GM21619 (cell line): ENCODE data around the gene DSCAML1.

Experiments used
- ATAC-seq: cut with Tn5 transposase; IDR thresholded peaks from one replicate; pipeline ENCODE4 v1.9.1; 2021; ENCODE audit not compliant: unreplicated experiment

Gene DSCAML1

DNA sequence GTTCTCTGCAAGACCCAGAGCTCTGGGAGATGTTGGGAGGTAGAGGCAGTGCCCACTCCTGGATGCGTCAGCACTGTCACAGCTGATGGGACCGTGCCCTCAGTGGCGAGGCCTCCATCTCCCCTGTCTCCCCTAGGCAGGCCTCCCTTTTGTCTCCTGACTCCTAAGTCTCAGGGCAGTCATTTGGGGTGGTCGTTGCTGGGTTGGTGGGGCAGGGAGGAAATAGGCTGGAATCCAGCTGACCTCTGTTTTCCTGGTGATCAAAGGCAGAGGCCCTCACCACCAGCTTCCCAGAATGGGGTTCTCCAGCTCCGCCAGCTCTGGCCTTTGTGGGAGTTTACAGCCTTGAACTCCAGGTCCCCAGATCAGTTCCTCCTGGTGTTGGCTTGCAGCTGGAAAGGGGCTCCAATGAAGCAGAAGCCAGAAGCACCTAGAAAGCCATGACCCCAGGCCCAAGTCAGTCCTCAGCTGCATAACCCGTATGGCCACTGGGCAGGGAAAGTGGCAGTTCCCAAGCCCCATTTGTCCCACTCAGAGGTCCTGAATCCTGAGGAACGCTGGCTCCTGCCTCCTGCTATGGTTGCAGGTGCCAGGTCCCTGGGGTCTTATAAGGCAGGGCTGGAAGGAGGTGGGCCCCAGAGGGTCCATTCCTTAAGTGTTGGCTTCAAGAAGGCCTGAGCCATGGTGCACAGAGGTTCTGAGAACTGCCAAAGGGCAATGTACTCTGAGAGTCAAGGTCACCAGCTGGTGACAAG, 34.8 kb upstream of the DSCAML1 start:
- ATAC-seq: no peak

DNA sequence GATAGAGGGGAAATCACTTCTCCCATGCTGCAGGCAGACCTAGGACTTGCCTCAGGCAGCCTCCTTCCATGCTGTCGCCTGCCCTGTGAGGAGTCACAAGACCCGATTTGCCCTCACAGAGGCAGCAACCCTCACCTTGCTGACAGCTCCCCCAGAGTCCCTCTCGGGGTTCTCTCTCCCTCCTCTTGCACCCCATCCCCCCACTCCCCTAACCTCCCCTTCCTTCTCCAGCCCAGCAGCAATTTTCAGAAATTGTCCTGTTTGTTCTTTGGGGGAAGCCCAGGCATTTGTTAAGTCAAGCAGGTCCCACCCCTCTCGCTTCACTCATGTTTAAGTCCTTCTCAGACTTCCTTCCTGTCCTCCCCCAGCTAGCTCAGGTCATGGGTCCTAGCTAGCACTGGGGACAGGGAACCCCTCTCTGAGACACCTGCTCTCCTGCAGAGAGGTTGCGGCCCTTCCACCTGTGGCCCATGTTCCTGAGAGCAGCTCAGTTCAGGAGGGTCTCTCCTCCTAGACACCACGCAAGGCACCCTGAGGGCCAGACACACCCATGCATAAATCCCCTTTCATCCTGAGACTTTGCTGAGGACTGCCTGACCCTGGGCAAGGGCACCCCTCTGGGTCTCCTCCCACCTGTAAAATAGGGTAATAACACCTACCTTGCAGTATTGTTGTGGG, 33.8 kb upstream of the DSCAML1 start:
- no peak for ATAC-seq

DNA sequence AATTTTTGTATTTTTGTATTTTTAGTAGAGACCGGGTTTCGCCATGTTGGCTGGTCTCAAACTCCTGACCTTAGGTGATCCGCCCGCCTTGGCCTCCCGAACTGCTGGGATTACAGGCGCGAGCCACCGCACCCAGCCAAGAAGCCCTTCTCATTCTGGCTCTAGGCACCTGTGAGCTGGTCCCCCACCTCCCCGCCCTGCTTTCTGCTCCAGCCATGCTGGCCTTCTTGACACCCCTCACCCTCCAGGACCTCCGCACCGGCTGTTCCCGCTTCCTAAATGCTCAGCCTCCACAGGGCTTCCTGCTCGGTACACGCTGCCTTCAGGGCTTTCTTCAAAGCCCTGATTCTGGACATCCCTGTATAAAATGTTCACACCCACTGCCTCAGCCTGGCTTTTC, 33.1 kb upstream of the DSCAML1 start:
- no peak for ATAC-seq

DNA sequence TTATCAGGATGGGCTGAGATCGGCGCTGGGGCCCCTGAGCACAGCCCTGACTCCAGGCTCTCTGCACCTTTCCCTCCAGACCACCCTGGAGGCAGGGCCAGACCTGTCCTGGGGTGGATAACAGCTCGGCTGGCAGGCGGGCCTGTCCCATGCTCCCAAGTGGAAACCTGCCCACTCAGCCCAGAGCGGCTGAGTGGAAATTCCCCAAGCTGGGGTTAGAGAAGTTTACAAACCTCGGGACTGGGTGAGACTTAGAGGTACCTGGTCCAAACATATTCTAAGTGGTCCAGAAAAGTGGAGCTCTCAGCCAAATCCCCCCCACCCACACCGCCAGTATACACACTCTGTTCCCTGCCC, 32.3 kb upstream of the DSCAML1 start:
- ATAC-seq: no peak

DNA sequence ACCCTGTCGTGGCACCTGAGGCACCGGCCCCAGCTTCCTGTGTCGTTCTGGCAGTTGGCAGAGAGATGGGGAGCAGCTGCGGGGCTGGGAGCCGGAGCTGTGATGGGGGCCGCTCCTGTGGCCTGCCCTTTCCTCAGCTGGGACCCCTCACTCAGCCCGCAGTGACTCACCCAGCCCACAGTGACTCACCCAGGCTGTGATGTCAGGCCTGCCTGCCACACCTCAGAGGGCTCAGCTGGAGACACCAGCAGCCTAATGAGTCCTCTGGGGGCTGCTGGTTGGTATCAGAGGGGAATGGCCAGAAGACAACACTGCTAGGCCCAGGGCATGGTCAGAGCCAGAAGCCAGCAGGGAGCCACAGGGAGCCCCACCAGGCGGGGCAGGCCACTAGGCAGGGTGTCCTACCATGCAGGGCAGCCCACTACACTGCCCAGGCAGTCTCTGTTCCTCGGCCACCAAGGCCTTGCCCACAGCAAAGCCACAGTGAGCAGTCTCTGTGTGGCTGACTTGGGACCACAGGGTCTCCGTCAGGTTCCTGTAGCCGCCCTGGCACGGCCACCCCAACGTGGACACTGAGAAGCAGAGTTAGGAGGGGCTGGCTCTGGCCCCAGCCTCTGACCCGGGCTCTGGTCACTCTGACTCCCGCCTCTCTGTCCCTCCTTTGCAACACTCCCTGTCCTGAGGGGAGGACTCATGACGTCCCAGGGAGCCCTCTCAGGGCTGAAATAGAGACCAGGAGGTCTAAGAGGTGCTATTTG, 31.8 kb upstream of the DSCAML1 start:
- peak; percentile 52 for ATAC-seq

DNA sequence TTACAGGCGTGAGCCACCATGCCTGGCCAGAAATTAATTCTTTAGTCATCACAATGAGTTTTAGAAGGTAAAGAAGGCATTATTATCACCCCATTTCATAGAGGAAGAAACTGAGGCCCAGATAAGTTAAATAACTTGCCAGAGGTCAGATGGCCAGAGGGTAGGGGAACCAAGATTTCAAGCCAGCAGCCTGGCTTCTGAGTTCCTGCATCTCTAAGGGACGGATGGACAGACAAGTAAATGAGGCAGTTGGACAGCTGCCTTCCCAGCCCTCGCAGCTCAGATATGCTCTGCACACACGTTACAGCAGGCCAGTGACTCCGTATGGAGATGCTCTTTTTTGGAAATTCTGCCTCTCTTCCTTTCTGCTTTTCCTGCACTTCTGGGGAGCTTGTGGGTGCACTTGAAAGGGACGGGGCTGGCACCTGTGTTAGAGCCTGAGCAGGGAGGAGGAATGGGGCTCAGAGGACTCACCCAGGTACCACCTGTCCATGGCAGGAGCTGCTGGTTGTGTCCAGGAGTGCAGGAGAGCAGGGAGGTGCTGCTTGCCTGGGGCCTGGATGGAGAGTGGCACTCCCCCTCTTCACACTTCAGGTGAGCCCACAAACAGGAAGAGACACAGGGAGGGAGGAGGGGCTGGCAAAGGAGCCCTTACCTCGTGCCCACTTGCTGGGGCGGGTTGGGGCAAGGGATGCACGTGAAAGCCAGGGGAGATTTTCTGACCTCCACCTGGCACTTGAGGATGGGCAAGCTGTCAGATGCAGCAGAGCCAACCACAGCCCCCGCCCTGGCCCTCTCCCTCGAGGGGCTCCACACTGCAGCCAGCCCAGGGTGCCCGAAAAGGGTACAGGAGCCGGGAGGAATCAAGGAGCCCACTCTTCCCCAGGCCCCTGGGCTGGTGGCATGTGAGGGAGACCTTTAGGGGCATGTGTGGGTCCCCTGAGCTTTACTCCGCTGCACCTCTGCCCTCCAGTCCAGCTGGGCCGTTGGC, 30.8 kb upstream of the DSCAML1 start:
- peak; percentile 14 for ATAC-seq

DNA sequence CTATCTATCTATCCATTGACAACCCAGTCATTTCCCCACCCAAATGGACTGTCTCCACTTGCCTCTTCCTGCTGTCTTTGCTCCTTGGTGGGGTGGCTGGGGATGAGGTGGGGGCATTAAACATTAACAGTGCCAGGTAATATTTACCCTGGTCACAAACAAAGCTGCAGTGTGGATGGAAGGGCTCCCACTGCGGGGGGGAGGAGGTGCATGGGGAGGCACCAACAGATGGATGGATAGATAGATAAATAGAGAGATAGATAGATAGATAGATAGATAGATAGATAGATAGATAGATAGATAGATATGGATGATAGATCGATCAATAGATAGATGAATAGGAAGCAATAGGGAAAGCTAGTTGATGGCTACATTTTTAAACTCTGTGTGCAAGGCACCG, 29.8 kb upstream of the DSCAML1 start:
- ATAC-seq: no peak

DNA sequence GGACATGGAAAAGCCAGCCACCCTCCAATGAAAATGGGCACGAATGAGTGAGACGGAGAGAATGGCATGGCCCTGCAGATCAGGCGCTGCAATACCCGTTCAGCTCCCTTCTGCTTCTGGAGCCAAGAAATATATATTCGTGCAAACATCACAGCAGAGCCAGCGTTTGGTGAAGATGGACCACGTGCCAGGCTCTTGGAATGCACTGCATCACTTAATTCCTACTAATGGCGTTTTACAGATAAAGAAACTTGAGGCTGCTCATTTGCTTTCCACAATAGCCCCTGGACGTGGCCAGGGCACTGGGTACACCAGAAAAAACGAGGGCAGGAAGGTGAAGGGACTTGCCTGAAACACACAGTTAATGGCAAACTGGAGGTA, 29.2 kb upstream of the DSCAML1 start:
- no peak for ATAC-seq

DNA sequence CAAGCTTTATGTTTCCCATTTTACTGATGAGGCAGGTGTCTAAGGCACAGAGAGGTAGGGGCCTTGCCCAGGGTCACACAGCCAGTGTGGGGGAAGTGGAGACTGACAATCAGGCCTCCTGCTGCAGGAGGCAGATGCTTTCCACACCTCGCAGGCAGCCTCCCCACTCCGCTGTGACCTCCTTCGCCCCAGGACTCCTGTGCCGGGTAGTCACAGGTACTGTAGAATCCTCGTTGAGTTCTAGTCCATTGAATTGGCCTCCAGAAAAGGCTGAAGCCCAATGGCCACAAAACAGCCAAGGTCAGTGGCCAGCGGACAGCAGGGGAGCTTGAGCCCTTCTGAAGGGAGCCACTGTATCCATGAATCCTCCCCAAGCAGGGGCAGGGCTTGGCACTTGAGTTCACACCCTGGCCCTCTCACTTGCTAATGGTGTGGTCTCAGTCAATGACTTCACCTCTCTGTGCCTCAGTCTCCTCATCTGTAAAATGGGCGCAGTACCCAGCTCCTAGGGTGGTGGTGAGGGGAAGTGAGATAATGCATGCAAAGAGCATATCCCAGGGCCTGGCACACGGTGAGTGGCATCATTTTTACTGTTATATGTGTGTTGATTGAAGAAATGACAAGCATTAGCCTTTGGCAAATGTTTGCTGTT, 28.6 kb upstream of the DSCAML1 start:
- no peak for ATAC-seq

DNA sequence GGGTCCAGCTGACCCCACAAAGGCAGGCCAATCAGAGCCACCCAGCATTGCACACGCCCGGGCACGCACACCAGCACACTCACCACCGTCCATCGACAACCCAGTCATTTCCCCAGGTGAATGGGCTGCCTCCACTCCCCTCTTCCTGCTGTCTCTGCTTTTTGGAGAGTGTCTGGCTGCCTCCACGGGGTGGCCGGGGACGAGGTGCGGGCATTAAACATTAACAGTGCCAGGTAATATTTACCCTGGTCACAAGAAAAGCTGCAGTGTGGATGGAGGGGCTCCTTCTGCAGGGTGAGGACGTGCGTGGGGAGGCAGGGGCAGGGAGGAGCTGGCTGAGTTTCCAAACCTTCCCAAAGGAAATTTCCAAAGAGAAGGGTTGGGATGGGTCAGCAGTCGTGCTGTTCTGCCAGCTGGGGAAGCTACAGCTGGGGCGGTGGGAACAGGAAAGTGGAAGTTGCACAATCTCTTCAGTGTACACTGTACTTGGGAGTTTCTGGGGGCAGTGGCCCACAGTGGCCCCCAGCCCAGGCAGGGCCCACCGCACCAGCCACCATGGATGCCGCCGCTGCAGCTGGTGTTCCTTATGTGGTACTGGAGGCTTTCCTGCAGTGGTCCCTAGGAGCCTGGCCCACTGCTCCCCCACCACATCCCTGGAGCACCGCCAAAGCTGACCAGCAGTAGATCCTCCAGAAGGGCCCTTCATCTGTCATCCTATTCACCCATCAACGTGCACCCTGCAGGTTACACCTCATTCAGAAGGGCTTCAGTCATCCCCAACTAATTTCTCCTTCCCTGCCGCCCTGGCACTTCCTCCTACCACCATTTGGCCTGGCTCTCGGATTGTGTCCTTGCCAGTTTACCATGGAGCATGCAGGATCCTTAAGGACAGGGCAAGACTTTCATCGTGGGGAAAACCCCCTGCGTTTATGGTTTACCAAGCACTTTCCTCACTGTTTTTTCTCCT, 27.8 kb upstream of the DSCAML1 start, which contains the start of gene FXYD2:
TSS of gene FXYD2 (minus strand) at position 174 of the 967 bp plus-strand sequence. CDS start at position 108, 66 bp downstream.
- ATAC-seq: no peak

DNA sequence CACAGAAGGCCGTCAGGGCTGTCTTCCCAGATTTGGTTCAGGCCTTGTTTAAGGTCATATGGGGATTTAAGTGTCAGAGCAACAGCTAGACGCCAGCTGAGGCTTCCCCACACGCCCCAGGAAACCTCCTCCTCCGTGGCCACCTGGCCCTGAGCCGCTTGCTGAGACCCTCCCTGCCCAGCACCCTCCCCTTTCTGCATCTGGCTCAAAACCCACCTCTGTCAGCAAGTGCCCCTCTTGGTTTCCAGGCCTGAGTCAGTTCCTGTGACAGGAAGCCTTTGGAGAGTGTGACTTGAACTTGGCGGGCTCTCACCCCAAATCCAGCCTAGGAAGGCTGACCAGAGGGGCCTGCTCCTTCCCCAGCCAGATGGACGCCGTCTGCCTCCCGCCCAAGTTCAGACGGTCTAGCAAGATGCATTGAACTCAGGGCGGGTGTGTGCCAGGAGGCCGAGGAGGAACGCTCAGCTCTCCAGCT, 27.0 kb upstream of the DSCAML1 start:
- ATAC-seq: no peak

DNA sequence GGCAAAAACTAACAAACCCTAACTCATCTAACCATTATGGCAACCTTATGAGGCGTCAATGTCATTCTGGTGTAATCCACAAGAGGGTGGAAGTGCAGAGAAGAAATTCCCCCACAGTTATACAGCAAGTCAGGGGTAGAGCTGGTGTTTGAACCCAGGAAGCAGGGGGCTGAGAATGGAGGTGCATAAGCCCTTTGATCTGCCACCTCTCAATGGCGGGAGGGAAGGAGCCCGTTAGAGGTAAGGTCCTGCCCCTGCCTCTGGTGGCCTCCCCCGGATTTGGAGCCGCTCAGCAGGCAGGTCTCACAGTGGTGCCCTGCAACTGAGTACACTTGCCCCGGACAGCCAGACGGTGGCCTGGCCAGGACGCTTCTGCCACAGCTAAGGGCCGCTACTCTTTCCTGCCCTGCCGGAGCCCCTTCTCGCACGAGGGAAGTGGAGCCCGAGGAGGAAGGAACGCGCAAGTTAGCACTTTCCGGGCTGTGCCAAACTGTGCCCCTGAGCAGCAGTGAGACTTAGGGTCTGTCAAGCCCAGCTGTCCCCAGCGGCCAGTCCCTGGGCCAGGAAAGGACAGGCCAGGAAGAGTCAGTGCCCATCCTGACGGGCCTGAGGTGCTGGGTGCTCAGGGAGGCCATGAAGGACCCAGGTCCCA, 26.4 kb upstream of the DSCAML1 start:
- ATAC-seq: no peak

DNA sequence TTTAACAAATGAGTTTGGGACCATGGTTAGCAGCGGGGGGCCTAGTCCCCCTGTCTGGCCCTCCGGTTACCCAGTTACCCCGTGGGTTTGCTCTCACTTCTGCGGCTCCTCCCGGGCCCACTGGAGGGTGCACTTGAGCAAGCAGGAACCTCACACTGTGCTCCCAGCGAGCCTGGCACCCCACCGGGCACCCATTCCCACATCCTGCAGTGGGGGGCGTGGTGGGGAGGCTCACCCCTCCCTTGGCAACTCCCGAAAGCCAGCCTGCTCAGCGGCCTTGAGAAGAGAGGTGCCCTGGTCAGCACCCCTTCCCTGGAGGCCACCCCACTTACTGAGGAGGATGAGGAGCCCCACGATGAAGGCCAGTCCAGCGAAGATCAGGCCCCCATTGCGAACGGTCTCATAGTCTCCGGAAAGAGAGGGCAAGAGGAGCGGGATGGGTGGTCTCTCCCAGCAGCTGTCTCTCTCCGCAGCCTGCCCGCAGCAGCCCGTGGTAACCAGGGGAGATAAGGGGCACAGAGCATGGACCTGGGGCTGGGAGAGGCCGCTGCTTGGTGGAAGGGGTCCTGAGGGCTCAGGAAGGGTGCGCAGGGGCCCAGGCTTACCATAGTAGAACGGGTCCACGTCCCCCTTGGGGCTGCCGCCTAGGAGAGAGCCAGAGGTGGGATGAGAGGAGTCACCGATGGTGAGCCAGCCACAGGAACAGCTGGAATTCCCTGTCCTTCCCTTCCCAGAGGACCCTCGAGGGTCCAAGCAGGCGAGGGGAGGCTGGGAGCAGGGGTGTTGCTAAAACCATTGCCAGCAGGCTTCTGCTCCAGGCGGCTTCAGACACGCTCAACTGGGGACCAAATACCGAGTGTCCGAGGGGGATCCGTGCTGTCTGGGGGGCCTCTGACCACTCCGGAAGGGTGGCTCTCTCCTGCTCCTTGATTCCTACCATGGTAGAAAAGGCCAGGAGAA, 25.3 kb upstream of the DSCAML1 start:
- ATAC-seq: no peak

DNA sequence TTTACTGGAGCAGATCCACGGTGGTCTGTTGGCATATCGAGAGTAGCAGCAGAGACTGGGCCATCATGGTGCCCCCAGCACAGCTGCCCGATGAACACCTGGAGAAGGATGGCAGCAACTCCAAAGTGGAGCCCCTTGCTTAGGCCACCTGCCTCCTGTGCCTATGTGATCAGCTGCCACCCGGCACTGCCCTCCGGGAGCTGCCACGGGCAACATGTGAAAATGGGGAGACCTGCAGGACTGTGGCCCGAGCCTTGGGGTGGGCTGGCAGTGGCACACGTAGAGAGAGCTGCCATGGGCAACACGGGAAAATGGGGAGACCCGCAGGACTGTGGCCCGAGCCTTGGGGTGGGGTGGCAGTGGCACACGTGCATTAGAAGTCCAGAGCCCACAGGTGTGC, 24.4 kb upstream of the DSCAML1 start:
- no peak for ATAC-seq

DNA sequence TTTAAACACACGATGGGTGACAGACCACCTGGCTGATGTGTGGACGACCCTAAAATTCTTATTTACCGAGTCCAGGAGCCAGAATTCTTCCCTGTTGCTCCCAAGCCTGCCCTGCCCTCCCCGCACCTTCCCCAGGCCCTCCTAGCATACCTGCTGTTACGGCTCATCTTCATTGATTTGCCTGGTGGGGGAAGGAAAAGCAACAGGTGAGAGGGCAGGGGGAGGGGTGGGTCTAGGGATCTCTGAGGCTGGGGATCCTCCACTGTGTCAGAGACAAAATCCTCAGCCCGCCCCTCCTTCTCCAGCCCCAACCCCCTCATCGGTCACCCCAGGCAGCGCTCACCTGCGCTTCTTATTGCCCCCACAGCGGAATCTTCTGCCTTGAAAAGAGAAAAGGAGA, 23.5 kb upstream of the DSCAML1 start:
- ATAC-seq: no peak

DNA sequence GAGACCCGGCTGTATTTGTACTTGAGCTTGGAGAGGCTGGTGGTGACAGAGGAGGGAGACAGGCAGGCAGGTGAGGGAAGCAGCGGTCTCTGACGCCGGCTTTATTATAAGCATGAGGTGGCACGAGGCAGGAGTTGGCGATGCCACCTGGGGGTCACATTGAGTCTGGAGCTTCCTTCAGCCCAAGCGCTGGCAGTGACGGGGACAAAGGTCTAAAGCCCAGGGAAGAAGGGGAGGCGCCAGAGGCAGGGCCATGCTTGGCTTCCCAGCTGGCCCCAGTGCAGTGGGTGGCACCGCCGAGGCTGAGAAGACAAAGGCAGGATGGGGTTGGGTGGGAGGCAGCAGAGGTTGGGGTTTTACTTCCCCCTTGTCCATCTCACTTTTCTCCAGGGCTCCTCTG, 23.1 kb upstream of the DSCAML1 start:
- ATAC-seq: no peak
